HG03469 (cell line): ENCODE results near the gene GBP3.
"Not testable (repeated sequence)": the region's sequence is repeated elsewhere in the genome, so short reads cannot be mapped to it uniquely, and the experiment has no call there.

ENCODE experiments used
- ATAC-seq: cut with Tn5 transposase; IDR thresholded peaks from one replicate; pipeline ENCODE4 v1.9.1; 2021; ENCODE audit warnings: mild to moderate bottlenecking, moderate library complexity, moderate number of reproducible peaks; ENCODE audit not compliant: unreplicated experiment

GBP3 gene

DNA sequence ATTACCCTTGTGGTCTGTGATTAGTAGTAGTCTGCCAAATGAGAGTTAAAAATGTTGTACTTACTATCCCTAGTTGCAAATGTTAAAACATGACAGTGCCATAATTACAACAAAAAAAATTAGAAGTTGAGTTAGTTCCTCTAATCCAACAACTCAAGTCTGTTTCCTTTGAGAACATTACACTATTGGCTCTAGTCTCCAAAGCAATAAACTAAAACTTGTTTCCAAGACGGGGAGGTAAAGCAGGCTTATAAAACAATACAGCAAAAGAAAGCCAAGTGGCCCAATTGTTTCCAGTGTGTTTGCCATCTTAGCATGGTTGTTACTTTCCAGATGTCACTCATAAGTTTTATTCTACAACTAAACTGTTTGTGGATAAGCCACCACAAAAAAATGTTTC is 41.8 kb downstream of the GBP3 start:
- ATAC-seq: no peak

- ATAC-seq: no peak
These were observed 42.9 kb downstream of the GBP3 start for GRCh38 chr1:88979749-88980116.

DNA sequence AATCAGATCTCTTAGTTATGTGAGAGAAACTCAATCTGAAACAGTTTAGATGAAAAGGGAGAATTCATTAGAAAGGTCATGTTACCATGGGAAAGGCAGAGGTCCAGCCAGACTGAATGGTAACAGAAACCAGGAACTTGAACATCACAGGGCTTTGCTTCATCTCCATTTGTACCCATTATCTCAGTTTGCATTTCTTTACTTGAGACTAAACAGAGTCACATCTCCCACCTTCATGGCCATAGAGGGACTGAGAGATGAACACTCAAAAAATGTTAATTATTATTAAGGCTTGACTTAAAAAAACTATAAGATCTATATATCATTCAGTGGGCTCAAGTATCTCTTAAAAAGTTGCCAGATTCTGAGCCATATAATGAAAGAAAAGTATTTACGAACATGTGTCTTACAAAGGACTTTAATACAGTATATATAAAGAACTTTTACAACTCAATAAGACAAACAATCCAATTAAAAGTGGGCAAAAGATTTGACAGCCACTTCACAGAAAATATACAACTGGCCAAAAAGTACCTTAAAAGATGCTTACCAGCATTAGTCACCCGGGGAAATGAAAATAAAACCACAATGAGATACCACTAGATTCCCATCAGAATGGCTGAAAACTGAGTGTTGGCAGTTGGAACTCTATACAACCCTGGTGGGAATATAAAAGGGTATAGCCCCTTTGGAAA is 43.5 kb downstream of the GBP3 start:
- ATAC-seq: no peak

- no peak for ATAC-seq
These were observed 46.4 kb downstream of the GBP3 start for GRCh38 chr1:88976235-88976634.

- not testable (repeated sequence) for ATAC-seq
These were observed 48.0 kb downstream of the GBP3 start for GRCh38 chr1:88974616-88975172.

DNA sequence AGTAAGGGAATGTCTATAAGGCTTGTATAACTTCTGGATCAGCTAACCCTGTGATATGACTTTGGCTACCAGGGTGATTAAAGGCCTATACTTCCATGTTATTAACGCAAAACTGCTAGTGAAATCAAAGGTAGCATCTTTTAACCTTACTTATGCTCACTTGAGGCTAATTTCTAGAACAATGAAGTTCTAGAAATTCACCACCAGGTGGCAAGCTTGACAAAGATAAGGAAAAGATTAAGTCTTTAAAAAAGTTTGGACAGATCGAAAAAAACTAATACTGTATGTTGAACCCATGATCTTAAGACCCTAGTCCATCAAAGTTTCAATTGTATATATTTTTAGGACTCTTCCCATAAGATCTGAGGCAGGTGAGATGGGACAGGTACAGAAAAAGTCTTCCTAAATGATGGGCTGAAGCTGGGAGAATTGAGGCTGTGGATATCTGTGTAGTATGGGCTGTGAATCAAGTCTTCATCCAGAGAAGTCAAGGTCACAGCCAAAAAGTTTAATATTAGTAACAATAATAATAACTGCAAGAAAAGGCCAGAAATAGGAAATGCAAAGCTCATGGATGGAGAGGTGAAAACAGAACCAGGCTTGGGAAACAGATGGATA is 49.0 kb downstream of the GBP3 start:
- no peak for ATAC-seq

DNA sequence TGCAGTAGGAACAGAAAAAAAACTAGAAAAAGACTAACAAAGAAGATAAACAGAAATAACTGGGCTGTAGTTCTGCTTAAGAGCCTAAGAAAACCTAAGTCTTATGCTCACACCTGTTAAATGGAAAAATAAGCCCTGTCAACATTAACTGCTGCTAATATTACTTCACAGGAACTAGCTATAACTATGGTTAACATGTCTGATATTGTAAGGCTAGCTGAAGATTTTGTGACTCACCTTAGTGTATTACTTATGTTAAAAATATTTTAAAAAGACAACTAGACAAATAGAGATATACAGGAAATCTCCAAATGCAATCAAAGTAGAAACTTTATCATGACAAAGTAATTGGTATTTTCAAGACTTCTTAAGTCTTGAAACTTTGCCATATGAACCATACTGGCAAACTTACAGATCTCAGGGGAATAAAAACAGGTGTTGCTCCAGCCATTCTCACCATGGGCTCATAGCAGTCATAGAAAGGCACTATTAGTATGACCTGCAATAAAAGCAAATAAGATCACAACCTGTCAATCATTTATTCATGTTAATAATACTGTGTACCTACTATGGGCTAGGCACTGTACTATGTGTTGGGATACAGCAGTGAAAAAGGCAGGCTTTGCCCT is 60.9 kb downstream of the GBP3 start:
- ATAC-seq: no peak

DNA sequence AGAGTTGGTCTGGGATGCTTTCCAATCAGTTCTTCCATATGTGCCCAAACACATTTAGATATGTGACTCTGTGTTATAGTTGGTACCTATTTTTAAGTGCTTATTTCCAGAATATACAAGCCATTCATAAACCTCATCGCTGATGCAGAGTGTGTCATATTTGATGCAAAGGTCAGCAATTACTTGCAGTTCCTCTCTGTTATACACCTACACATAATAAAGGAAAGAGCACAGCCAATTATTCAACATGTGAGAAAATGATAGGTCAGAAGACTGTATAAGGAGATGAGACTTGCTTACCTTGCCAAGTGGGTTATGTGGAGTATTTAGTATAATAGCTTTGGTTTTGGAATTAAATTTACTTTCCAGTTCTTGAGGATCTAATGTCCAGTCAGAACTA is 61.6 kb downstream of the GBP3 start:
- no peak for ATAC-seq
